ENCODE results near the gene ERCC6. TPM values are rescaled to one million over a fixed set of nuclear protein-coding genes. Genes with fewer than 3 reads are reported as not detected.

ERCC6 gene
- 17.2 TPM for total RNA-seq

GRCh38 chr10:49538381-49539319 is at the start of gene ERCC6:
TSS of gene ERCC6 (minus strand) at chr10:49539121.
- DNase-seq = peak; percentile 94

DNA sequence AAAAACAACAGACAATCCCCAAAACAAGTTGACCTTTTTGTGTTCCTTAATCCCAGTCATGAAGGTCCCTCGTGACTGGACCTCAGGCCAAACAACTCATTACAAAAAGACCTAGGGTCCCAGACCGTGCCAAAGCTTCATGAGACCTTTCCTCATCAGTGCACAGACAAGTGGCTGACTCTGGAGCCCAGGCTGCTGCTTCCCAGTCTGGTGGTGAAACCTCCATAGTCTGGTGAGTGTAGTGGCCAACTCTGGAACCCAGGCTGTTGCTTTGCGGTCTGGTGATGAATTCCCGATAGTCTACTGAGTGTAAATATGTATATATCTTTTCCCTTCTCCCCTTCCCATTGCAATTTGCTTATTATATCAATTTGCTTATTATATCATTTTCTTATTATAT is 49.1 kb upstream of the ERCC6 start:
- no peak for DNase-seq

DNA sequence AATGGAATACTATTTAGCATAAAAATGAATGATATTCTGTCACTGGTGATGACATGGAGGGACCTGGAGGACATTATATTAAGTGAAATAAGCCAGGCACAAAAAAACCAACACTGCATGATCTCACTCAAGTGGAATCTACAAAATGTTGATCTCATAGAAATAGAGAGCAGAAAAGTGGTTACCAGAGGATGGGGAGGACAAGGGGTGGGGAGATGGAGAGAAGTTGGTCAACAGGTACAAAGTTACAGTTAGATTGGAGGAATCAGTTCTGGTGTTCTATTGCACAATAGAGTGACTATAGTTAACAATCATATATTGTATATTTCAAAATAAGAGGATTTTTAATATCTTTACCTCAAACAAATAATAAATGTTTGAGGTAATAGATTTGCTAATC is 46.5 kb upstream of the ERCC6 start:
- DNase-seq = no peak

DNA sequence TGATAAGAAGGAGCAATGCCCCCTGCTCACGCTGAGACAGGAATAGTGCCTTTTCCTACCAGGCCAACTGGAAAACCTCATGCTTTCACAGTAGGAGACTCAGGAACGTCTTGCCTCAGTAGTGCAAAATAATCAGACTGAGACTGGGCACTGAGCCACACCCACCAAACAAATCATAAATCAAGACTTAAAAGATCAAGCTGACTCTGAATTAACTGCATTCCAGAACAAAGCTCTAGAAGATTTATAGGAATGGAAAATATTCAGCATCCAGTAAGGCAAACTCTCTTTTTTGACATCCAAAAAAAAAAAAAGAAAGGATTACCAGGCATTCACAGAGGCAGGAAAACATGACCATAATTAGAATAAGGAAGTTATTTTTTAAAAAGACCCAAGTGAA is 40.7 kb upstream of the ERCC6 start:
- DNase-seq = no peak

DNA sequence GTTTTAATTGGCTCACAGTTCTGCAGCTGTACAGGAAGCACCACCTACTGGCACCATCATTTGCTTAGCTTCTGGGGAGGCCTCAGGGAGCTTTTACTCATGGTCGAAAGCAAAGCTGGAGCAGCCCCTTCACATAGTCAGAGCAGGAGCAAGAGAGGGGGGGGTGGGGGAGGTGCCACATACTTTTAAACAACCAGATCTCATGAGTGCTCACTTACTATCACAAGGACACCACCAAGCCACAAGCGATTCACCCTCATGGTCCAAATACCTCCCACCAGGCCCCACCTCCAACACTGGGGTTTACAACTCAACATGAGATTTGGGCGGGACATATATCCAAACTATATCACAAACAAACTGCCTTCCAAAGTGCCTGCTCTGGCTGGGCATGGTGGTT is 39.5 kb upstream of the ERCC6 start:
- DNase-seq = no peak

GRCh38 chr10:49577182-49577925 is 38.4 kb upstream of the ERCC6 start:
- DNase-seq = no peak

GRCh38 chr10:49575489-49576072 is 36.7 kb upstream of the ERCC6 start:
- DNase-seq = no peak

GRCh38 chr10:49572594-49573114 is 33.7 kb upstream of the ERCC6 start:
- no peak for DNase-seq

GRCh38 chr10:49571388-49571787 is 32.5 kb upstream of the ERCC6 start:
- no peak for DNase-seq

GRCh38 chr10:49569031-49569631 is 30.2 kb upstream of the ERCC6 start:
- no peak for DNase-seq

DNA sequence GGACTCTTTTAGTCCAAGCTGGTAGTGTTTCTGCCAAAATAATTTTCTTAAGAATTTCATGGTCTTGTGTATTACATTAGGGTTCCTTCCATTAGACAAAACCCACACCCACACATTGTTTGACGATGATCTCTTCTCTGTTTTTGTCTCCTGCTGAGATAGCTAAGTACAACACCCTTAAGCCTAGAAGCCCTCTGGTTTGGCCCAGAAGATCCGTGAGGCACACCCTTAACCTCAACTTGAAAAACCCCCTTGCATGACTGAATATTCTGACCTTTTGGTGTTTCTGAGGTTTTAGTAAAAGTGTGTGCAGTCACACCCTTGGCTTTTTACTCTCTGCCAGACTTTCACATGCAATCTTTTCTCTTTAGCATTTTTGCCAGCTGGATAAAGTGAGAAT is 29.3 kb upstream of the ERCC6 start:
- DNase-seq = no peak

- DNase-seq = no peak
Measured at GRCh38 chr10:49567810-49568209, 28.9 kb upstream of the ERCC6 start.

DNA sequence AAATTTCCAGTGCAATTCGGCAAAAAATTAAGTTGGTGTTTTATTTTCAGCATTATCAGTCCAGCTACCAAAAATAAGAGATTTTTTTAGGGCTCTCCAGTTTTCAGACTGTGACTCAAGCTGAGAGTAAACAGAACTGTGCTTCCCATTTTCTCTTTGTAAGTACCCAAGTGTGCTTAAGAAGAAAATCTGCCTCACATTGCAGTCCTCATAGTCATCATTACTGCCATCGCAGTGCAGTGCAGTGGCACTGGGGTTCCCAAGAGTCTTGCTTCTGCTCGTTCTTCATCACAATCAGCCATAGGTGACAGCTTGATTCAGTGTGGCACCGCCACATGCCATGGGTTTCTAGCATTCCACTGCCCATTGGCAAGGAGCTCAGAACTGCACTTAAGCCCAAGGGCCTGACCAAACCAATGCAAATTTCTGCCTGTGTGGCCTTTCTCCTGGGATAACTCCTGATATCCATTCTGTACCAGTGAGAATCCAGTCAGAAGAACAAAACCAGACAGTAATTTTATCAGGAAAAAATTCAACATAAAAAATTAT is 25.6 kb upstream of the ERCC6 start:
- DNase-seq = no peak

- no peak for DNase-seq
Measured at GRCh38 chr10:49562893-49563292, 24.0 kb upstream of the ERCC6 start.

GRCh38 chr10:49560526-49560925 is 21.6 kb upstream of the ERCC6 start:
- DNase-seq = no peak

GRCh38 chr10:49559476-49559875 is 20.6 kb upstream of the ERCC6 start:
- no peak for DNase-seq

DNA sequence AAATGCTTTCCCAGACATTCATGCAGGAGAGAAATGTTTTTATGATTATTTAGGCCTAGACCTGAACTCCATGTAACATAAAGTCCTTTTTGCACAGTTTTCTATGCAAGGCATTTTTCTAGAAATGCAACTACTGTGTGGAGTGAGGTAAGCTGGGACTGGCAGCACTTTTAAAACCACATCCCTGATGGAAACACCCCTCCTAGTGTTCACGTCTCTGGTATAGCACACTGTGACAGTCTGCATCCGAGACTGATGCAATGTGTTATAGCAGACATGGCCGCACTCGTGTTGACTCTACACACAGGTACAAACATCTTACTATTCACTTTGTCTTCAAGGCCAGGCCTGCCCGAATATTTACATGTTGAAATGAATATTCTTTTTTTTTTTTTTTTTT is 19.3 kb upstream of the ERCC6 start:
- DNase-seq = no peak

- DNase-seq = no peak
Measured at GRCh38 chr10:49557681-49558080, 18.8 kb upstream of the ERCC6 start.

- DNase-seq = no peak
Measured at GRCh38 chr10:49556723-49557122, 17.8 kb upstream of the ERCC6 start.

- DNase-seq = no peak
Measured at GRCh38 chr10:49552277-49552676, 13.4 kb upstream of the ERCC6 start.

DNA sequence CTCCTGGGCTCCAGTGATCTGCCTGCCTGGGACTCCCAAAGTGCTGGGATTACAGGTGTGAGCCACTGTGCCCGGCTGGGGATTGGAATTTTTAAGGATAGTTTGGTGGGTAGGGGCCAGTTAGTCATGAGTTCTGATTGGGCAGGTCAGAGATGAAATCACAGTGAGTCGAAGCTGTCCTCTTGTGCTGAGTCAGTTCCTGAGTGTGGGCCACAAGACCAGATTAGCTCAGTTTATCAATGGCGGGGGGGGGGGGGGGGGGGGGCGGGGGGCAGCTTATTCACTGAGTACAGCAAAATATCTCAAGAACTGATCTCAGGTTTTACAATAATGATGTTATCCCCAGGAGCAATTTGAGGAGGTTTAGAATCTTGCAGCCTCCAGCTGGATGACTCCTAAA is 11.6 kb upstream of the ERCC6 start:
- no peak for DNase-seq
